ENCODE measurements around the gene SSBP3.

Gene SSBP3

GRCh38 chr1:54399765-54400164, 6.4 kb downstream of the SSBP3 start:
- ChIA-PET POLR2A (no interaction called here), CTCF (no interaction called here)
- TF ChIP-seq TARDBP (IDR thresholded peaks at IDR 0.05), result no peak
- no peak for TF ChIP-seq SUZ12 (IDR thresholded peaks at IDR 0.05)
- no peak for TF ChIP-seq ELF4 (IDR thresholded peaks at IDR 0.05)
- no peak for TF ChIP-seq SP1 (IDR thresholded peaks at IDR 0.05)
- TF ChIP-seq PKNOX1 (IDR thresholded peaks at IDR 0.05), result no peak
- no peak for TF ChIP-seq BHLHE40 (IDR thresholded peaks at IDR 0.05; ENCODE audit: borderline replicate concordance)
- TF ChIP-seq ARNT (IDR thresholded peaks at IDR 0.05), result no peak

DNA sequence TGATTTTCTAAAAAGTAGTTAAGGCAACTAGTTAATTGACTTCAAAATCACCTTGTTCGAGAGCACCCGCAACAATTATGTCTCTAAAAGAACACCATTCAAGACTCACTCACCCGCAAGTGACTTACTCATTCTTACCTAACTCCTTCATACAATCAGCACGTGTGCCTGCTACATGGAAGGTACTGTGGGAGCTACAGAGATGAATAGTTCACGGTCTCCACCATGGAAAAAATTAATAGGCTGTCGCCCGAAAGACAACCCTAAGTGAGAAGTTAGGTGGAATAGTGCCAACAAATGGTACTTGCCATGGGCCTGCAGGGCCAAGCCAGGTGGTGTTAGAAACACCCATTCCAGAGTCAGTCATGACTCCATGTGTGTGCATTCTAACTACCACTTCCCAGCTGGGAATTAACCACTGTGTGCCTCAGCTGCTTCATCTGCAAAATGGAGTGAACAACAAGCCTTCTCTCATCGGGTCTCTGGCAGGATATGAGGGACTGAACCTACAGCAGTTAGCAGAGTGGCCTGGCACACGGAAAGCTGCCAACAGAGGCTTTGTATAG, 7.1 kb downstream of the SSBP3 start:
- POLR2A ChIA-PET, result no interaction called here
- TF ChIP-seq FOXK2 (IDR thresholded peaks at IDR 0.05) (no peak), BHLHE40 (IDR thresholded peaks at IDR 0.05; ENCODE audit: borderline replicate concordance) (no peak), ARNT (IDR thresholded peaks at IDR 0.05) (no peak), ELF4 (IDR thresholded peaks at IDR 0.05) (no peak), TARDBP (IDR thresholded peaks at IDR 0.05) (no peak), L3MBTL2 (conservative IDR thresholded peaks at IDR 0.05) (no peak), CTBP1 (IDR thresholded peaks at IDR 0.05; ENCODE audit: borderline replicate concordance) (no peak), PKNOX1 (IDR thresholded peaks at IDR 0.05) (no peak), NFRKB (IDR thresholded peaks at IDR 0.05) (no peak), SUZ12 (IDR thresholded peaks at IDR 0.05) (no peak), FOXA1 (IDR thresholded peaks at IDR 0.05) (no peak), LEF1 (IDR thresholded peaks at IDR 0.05; ENCODE audit: borderline replicate concordance) (no peak), SP1 (IDR thresholded peaks at IDR 0.05) (no peak), HDGF (IDR thresholded peaks at IDR 0.05; ENCODE audit: borderline replicate concordance) (no peak), ZNF384 (IDR thresholded peaks at IDR 0.05) (no peak)
- no peak for DNase-seq (ENCODE audit: extremely low spot score)
- CTCF ChIA-PET, result interaction anchor here (0.6 kb wide), 1 partner anchor 53 kb away, joined by 3 read pairs; no protein-coding TSS in a partner anchor

More at GRCh38 chr1:54399765-54400164, 6.4 kb downstream of the SSBP3 start:
- DNase-seq (ENCODE audit: extremely low spot score), result no peak

GRCh38 chr1:54397980-54398379, 8.2 kb downstream of the SSBP3 start:
- ChIA-PET POLR2A (no interaction called here), CTCF (no interaction called here)
- TF ChIP-seq L3MBTL2 (conservative IDR thresholded peaks at IDR 0.05) (no peak), CTBP1 (IDR thresholded peaks at IDR 0.05; ENCODE audit: borderline replicate concordance) (no peak), LEF1 (IDR thresholded peaks at IDR 0.05; ENCODE audit: borderline replicate concordance) (no peak), ELF4 (IDR thresholded peaks at IDR 0.05) (no peak), TARDBP (IDR thresholded peaks at IDR 0.05) (no peak), ARNT (IDR thresholded peaks at IDR 0.05) (no peak), FOXK2 (IDR thresholded peaks at IDR 0.05) (no peak), SUZ12 (IDR thresholded peaks at IDR 0.05) (no peak), FOXM1 (IDR thresholded peaks at IDR 0.05; ENCODE audit: borderline replicate concordance) (no peak), PKNOX1 (IDR thresholded peaks at IDR 0.05) (no peak)
- no peak for DNase-seq (ENCODE audit: extremely low spot score)

GRCh38 chr1:54397090-54397591, 9.1 kb downstream of the SSBP3 start:
- no peak for TF ChIP-seq FOXK2 (IDR thresholded peaks at IDR 0.05)
- no peak for TF ChIP-seq L3MBTL2 (conservative IDR thresholded peaks at IDR 0.05)
- TF ChIP-seq FOXM1 (IDR thresholded peaks at IDR 0.05; ENCODE audit: borderline replicate concordance), result no peak
- TF ChIP-seq ARNT (IDR thresholded peaks at IDR 0.05), result no peak
- TF ChIP-seq NFRKB (IDR thresholded peaks at IDR 0.05), result no peak
- POLR2A ChIA-PET, result no interaction called here
- CTCF ChIA-PET, result no interaction called here
- no peak for DNase-seq (ENCODE audit: extremely low spot score)

DNA sequence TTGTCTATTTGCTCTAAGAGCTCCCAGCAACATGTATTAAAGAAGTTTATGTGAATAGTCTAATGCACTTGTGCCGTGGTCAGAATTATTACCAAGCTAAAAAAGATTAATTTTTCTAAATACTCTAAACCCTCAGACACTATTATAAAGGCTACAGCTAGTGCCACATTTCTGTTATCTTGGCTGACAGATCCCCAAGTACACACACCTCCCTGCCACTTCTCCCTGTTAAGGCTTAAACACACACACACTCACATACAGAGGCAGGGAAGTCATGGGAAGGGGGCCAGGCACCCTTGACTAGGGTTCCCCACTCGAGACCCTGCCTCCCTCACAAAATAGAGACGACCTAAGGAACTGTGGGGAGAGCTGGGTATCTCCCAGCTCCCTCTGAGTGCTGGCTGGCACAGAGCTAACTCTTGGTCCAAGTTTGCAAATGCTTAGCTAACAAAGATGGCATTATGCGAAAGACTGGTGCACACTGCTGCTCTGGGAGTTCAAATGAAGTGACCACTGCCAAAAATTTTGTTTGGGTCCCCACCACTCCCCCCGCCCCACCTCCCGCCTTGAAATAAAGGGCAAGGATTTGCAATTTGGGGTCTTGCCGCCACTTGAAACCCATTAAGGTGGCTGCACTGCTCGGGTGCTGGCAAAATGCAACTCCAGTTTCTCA, 9.8 kb downstream of the SSBP3 start:
- CTCF ChIA-PET, result no interaction called here
- POLR2A ChIA-PET, result interaction anchor here (0.8 kb wide), 1 partner anchor 84 kb away, joined by 3 read pairs; no protein-coding TSS in a partner anchor
- TF ChIP-seq SUZ12 (IDR thresholded peaks at IDR 0.05), result no peak
- no peak for TF ChIP-seq PKNOX1 (IDR thresholded peaks at IDR 0.05)
- TF ChIP-seq SP1 (IDR thresholded peaks at IDR 0.05), result no peak
- TF ChIP-seq FOXA1 (IDR thresholded peaks at IDR 0.05), result no peak
- no peak for TF ChIP-seq NFRKB (IDR thresholded peaks at IDR 0.05)
- TF ChIP-seq BHLHE40 (IDR thresholded peaks at IDR 0.05; ENCODE audit: borderline replicate concordance), result no peak
- no peak for TF ChIP-seq ELF4 (IDR thresholded peaks at IDR 0.05)
- no peak for TF ChIP-seq CTBP1 (IDR thresholded peaks at IDR 0.05; ENCODE audit: borderline replicate concordance)
- no peak for TF ChIP-seq HDGF (IDR thresholded peaks at IDR 0.05; ENCODE audit: borderline replicate concordance)
- DNase-seq (ENCODE audit: extremely low spot score), result no peak

Measured in HEK293T (cell line).